Liver (tissue), 9 donors: Measurements from ENCODE around the gene NFE2L2. TPM values are rescaled to one million over a fixed set of nuclear protein-coding genes. Genes with fewer than 3 reads are reported as not detected.

Experiments
- DNase-seq: peaks from one replicate; pipeline ENCODE4 v3.0.0-alpha.2; 2017; ENCODE audit warnings: low spot score
- H3K27ac ChIP-seq, 2 donors: one replicate each; pipeline ENCODE4 v1.7.0; 2013; ENCODE audit warnings: inconsistent platforms in 2 of 2, low read length in 2 of 2, control low read depth in 1 of 2, low read depth in 1 of 2, mild to moderate bottlenecking in 1 of 2
- H3K27me3 ChIP-seq, 4 donors: one replicate each; pipeline versions ENCODE4 v1.6.1 to v1.7.0; 2013; ENCODE audit warnings: low read length in 3 of 4, inconsistent platforms in 1 of 4, mild to moderate bottlenecking in 1 of 4, moderate library complexity in 1 of 4; ENCODE audit not compliant: control insufficient read depth in 4 of 4, insufficient read depth in 4 of 4
- H3K36me3 ChIP-seq, 4 donors: one replicate each; pipeline versions ENCODE4 v1.6.1 to v1.7.0; 2013; ENCODE audit warnings: low read length in 3 of 4, mild to moderate bottlenecking in 3 of 4, low read depth in 1 of 4, moderate library complexity in 1 of 4; ENCODE audit not compliant: control insufficient read depth in 4 of 4, insufficient read depth in 3 of 4
- H3K4me1 ChIP-seq, 4 donors: one replicate each; pipeline versions ENCODE4 v1.6.1 to v1.7.0; 2013; ENCODE audit warnings: low read length in 3 of 4, mild to moderate bottlenecking in 3 of 4, moderate library complexity in 1 of 4; ENCODE audit not compliant: control insufficient read depth in 4 of 4, insufficient read depth in 4 of 4
- H3K4me3 ChIP-seq, 3 donors: one replicate each; pipeline versions ENCODE4 v1.6.1 to v1.7.0; 2013; ENCODE audit warnings: low read length in 3 of 3, control low read depth in 1 of 3, low read depth in 1 of 3, mild to moderate bottlenecking in 1 of 3
- H3K9ac ChIP-seq, 2 donors: one replicate each; pipeline ENCODE4 v1.7.0; 2013; ENCODE audit warnings: low read length in 2 of 2, mild to moderate bottlenecking in 2 of 2, moderate library complexity in 2 of 2, control low read depth in 1 of 2, low read depth in 1 of 2
- H3K9me3 ChIP-seq, 4 donors: one replicate each; pipeline versions ENCODE4 v1.6.1 to v1.7.0; 2013; ENCODE audit warnings: low read length in 3 of 4; ENCODE audit not compliant: control insufficient read depth in 4 of 4
- EGR1 ChIP-seq, 2 donors: IDR thresholded peaks; 2 replicates each; pipeline ENCODE4 v1.6.1; 2016 to 2018; ENCODE audit warnings: antibody characterized with exemption in 2 of 2, low read depth in 2 of 2
- FOXA1 ChIP-seq: IDR thresholded peaks from 2 replicates; pipeline ENCODE4 v1.6.1; 2016; ENCODE audit warnings: antibody characterized with exemption
- GABPA ChIP-seq, 2 donors: IDR thresholded peaks in 1 of 2; conservative IDR thresholded peaks in 1 of 2; 2 replicates each; pipeline ENCODE4 v1.6.1; 2016; ENCODE audit warnings: antibody characterized with exemption in 2 of 2, mild to moderate bottlenecking in 1 of 2, moderate library complexity in 1 of 2
- HNF4A ChIP-seq, 2 donors: conservative IDR thresholded peaks; 2 replicates each; pipeline ENCODE4 v1.6.1; 2016; ENCODE audit warnings: antibody characterized with exemption in 2 of 2, mild to moderate bottlenecking in 2 of 2
- HNF4G ChIP-seq: IDR thresholded peaks from 2 replicates; pipeline ENCODE4 v1.6.1; 2016; ENCODE audit warnings: antibody characterized with exemption
- NR2F2 ChIP-seq: IDR thresholded peaks from 2 replicates; pipeline ENCODE4 v1.6.1; 2016; ENCODE audit warnings: antibody characterized with exemption
- RXRA ChIP-seq, 2 donors: IDR thresholded peaks; 2 replicates each; pipeline ENCODE4 v1.6.1; 2017 to 2018; ENCODE audit warnings: antibody characterized with exemption in 2 of 2, mild to moderate bottlenecking in 1 of 2
- SP1 ChIP-seq: IDR thresholded peaks from 2 replicates; pipeline ENCODE4 v1.6.1; 2018; ENCODE audit warnings: antibody characterized with exemption, mild to moderate bottlenecking
- YY1 ChIP-seq: IDR thresholded peaks from 2 replicates; pipeline ENCODE4 v1.6.1; 2016; ENCODE audit warnings: antibody characterized with exemption, mild to moderate bottlenecking
- WGBS: extraction: QIAGEN DNeasy Blood & Tissue Kit; methylation state at CpG from one replicate; pipeline ENCODE4 v1.1.7; 2013; 5-methylcytosine and 5-hydroxymethylcytosine counted together
- polyA plus RNA-seq, 2 donors: library from polyadenylated mRNA; stranded (reverse) in 1 of 2; unstranded in 1 of 2; fragments of 200-250 nt in 1 of 2; fragments of >200 nt in 1 of 2; fragmentation: Nextera tagmentation in 1 of 2; extraction: Ambion mirVana in 1 of 2; gene quantifications; one replicate each; pipeline versions ENCODE4 v1.2.1 to v1.2.3, GENCODE V29; 2013 to 2015
- total RNA-seq, 2 donors: library from RNA; depleted of rRNA; stranded (reverse); fragments of >200 nt; gene quantifications; one replicate each; pipeline ENCODE4 v1.2.3, GENCODE V29; 2014
- TF ChIP-seq, protein P1 (sequence below): IDR thresholded peaks from 2 replicates; pipeline ENCODE4 v1.6.1; 2016; ENCODE audit warnings: antibody characterized with exemption
- TF ChIP-seq, protein P2 (sequence below): IDR thresholded peaks from 2 replicates; pipeline ENCODE4 v1.6.1; 2016; ENCODE audit warnings: antibody characterized with exemption, mild to moderate bottlenecking
- TF ChIP-seq, protein P3 (sequence below): fragments of 150-350 bp; IDR thresholded peaks from 2 replicates; pipeline ENCODE4 v1.5.1; 2017; ENCODE audit warnings: improper control_type of control experiment, low read depth, low read length; ENCODE audit not compliant: missing input control
- TF ChIP-seq, protein P4 (sequence below): IDR thresholded peaks from 2 replicates; pipeline ENCODE4 v1.6.1; 2016; ENCODE audit warnings: antibody characterized with exemption
- TF ChIP-seq, protein P5 (sequence below): IDR thresholded peaks from 2 replicates; pipeline ENCODE4 v1.6.1; 2016; ENCODE audit warnings: antibody characterized with exemption
- donor health status: healthy.
- donor health status: healthy.
- donor health status: healthy.
- donor health status: healthy.
- donor health status: healthy.

NFE2L2 gene
- total and polyA plus RNA-seq, 4 donors = 22.5 to 31.0 (median 27.1) TPM

DNA sequence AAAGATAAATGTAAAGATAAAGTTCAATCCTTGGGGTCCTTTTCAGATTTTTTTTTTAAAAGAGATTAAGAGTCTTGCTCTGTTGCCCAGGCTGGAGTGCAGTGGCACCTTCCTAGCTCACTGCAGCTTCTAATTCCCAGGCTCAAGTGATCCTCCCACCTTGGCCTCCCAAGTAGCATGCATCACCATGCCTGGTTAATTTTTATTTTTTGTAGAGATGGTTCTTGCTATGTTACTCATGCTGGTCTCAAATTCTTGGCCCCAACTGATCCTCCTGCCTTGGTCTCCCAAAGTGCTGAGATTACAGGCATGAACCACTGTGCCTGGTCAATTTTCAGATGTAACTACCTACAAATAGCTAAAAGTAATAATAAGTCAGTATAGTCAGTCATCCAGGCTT is 21.1 kb downstream of the NFE2L2 start:
- Histone ChIP-seq H3K4me1 (peaks cover 9 to 62% (median 37%) of the 10 kb centered on the region in 4 donors), H3K27ac (peak overlapping the region; percentile 83 to 92), H3K4me3 (no peak overlapping the region), H3K9me3 (no peaks in the 10 kb centered on the region), H3K9ac (no peak overlapping the region), H3K36me3 (no peaks in the 10 kb centered on the region), H3K27me3 (no peaks in the 10 kb centered on the region)
- TF ChIP-seq, protein P1, sequence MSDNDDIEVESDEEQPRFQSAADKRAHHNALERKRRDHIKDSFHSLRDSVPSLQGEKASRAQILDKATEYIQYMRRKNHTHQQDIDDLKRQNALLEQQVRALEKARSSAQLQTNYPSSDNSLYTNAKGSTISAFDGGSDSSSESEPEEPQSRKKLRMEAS = no peak
- TF ChIP-seq GABPA (IDR thresholded peaks at IDR 0.05 in 1 of 2, conservative IDR thresholded peaks at IDR 0.05 in 1 of 2) = no peak
- no peak for DNase-seq

DNA sequence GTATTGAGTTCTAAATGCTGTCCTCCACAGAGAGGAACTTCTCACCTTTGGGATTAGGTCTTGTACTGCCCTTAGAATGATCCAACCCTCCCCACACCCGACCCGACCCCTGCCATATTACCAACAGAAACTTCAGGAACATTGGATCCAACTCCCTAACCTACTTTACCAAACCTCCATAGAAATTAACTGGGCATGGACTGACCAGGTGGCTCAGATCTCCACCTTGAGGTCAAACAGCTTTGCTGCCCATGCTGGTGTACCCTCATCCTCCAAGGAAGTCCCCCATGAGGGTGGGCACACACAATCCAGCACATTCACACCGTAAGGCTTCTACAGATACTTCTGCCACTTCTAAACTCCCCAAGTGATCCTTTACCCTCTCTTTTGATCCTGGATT is 21.5 kb downstream of the NFE2L2 start:
- 96% methylated on average over 3 of the region's 3 CpGs for WGBS
- no peak overlapping the region for H3K9ac ChIP-seq
- no peak overlapping the region for H3K4me3 ChIP-seq
- no peaks in the 10 kb centered on the region for H3K36me3 ChIP-seq
- peak overlapping the region; percentile 83 to 92 for H3K27ac ChIP-seq
- no peak for DNase-seq
- H3K9me3 ChIP-seq = no peaks in the 10 kb centered on the region
- peaks cover 12 to 66% (median 40%) of the 10 kb centered on the region in 4 donors for H3K4me1 ChIP-seq
- TF ChIP-seq, protein P2, sequence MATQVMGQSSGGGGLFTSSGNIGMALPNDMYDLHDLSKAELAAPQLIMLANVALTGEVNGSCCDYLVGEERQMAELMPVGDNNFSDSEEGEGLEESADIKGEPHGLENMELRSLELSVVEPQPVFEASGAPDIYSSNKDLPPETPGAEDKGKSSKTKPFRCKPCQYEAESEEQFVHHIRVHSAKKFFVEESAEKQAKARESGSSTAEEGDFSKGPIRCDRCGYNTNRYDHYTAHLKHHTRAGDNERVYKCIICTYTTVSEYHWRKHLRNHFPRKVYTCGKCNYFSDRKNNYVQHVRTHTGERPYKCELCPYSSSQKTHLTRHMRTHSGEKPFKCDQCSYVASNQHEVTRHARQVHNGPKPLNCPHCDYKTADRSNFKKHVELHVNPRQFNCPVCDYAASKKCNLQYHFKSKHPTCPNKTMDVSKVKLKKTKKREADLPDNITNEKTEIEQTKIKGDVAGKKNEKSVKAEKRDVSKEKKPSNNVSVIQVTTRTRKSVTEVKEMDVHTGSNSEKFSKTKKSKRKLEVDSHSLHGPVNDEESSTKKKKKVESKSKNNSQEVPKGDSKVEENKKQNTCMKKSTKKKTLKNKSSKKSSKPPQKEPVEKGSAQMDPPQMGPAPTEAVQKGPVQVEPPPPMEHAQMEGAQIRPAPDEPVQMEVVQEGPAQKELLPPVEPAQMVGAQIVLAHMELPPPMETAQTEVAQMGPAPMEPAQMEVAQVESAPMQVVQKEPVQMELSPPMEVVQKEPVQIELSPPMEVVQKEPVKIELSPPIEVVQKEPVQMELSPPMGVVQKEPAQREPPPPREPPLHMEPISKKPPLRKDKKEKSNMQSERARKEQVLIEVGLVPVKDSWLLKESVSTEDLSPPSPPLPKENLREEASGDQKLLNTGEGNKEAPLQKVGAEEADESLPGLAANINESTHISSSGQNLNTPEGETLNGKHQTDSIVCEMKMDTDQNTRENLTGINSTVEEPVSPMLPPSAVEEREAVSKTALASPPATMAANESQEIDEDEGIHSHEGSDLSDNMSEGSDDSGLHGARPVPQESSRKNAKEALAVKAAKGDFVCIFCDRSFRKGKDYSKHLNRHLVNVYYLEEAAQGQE = no peak
- TF ChIP-seq SP1 (no peak), NR2F2 (no peak), YY1 (no peak), GABPA (IDR thresholded peaks at IDR 0.05 in 1 of 2, conservative IDR thresholded peaks at IDR 0.05 in 1 of 2) (no peak), HNF4A (conservative IDR thresholded peaks at IDR 0.05) (no peak), RXRA (IDR thresholded peaks at IDR 0.05) (no peak), HNF4G (no peak), FOXA1 (no peak), EGR1 (IDR thresholded peaks at IDR 0.05; ENCODE audit: low read depth in 2 of 2) (no peak)
- TF ChIP-seq, protein P3, sequence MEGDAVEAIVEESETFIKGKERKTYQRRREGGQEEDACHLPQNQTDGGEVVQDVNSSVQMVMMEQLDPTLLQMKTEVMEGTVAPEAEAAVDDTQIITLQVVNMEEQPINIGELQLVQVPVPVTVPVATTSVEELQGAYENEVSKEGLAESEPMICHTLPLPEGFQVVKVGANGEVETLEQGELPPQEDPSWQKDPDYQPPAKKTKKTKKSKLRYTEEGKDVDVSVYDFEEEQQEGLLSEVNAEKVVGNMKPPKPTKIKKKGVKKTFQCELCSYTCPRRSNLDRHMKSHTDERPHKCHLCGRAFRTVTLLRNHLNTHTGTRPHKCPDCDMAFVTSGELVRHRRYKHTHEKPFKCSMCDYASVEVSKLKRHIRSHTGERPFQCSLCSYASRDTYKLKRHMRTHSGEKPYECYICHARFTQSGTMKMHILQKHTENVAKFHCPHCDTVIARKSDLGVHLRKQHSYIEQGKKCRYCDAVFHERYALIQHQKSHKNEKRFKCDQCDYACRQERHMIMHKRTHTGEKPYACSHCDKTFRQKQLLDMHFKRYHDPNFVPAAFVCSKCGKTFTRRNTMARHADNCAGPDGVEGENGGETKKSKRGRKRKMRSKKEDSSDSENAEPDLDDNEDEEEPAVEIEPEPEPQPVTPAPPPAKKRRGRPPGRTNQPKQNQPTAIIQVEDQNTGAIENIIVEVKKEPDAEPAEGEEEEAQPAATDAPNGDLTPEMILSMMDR = no peak
- TF ChIP-seq, protein P4, sequence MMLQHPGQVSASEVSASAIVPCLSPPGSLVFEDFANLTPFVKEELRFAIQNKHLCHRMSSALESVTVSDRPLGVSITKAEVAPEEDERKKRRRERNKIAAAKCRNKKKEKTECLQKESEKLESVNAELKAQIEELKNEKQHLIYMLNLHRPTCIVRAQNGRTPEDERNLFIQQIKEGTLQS = no peak
- TF ChIP-seq, protein P5, sequence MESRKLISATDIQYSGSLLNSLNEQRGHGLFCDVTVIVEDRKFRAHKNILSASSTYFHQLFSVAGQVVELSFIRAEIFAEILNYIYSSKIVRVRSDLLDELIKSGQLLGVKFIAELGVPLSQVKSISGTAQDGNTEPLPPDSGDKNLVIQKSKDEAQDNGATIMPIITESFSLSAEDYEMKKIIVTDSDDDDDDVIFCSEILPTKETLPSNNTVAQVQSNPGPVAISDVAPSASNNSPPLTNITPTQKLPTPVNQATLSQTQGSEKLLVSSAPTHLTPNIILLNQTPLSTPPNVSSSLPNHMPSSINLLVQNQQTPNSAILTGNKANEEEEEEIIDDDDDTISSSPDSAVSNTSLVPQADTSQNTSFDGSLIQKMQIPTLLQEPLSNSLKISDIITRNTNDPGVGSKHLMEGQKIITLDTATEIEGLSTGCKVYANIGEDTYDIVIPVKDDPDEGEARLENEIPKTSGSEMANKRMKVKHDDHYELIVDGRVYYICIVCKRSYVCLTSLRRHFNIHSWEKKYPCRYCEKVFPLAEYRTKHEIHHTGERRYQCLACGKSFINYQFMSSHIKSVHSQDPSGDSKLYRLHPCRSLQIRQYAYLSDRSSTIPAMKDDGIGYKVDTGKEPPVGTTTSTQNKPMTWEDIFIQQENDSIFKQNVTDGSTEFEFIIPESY = no peak
- no peaks in the 10 kb centered on the region for H3K27me3 ChIP-seq
